ENCODE measurements around the gene MAP2K6. TPM values are rescaled to one million over a fixed set of nuclear protein-coding genes. Genes with fewer than 3 reads are reported as not detected.
A peak's percentile ranks its signal among the peaks of the same experiment; 100 is the strongest.

Gene MAP2K6
- polyA plus RNA-seq, 1 of the 3 experiments (the other 2 are of a cell fraction): 6.7 TPM

DNA sequence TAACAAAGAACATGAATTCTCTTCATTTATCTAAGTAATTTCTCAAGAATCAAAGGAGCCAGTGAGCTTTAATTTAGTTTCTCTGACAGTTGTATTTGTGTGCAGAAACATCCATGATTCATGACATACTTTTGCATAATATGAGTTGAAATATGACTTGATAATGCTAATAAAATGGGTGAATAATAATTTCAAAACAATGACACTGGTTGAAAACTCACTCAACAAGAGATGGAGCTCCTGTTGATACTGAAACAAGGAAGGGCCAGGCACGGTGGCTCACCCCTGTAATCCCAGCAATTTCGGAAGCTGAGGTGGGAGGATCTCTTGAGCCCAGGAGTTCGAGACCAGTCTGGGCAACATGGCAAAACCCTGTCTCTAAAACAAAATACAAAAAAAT is 147.0 kb downstream of the MAP2K6 start:
- no peaks in the 10 kb centered on the region for H3K9me3 ChIP-seq
- TF ChIP-seq FOXJ3 (CRISPR knock-in tag; IDR thresholded peaks at IDR 0.05) (no peak), GATA2 (CRISPR knock-in tag; IDR thresholded peaks at IDR 0.05) (0 out of 2 replicates have a peak, but pooled peaks have one; percentile 5)
- ChIA-PET POLR2A (no interaction called here), CTCF (interaction anchor here (0.6 to 3.3 kb wide), 7 partner anchors 9 to 1068 kb away, joined by 3 to 12 read pairs (median 6); no protein-coding TSS in a partner anchor)
- WGBS (ENCODE audit: low lambda C conversion rate): 70% methylated on average over 3 of the region's 3 CpGs
- H3K9ac ChIP-seq: no peak overlapping the region
- H4K20me1 ChIP-seq (ENCODE audit: insufficient read depth): no peaks in the 10 kb centered on the region
- no peak overlapping the region for H3K4me3 ChIP-seq (ENCODE audit: low read depth in 2 of 2, low read length in 1 of 2)
- no peak overlapping the region for H2AFZ ChIP-seq (ENCODE audit: low read depth)
- no peaks in the 10 kb centered on the region for H3K9me2 ChIP-seq
- H3K27me3 ChIP-seq (ENCODE audit: insufficient read depth): no peaks in the 10 kb centered on the region
- H3K36me3 ChIP-seq (replicated peaks in 1 of 2; ENCODE audit: control insufficient read depth in 1 of 2, insufficient read depth in 2 of 2, low read length in 1 of 2): no peaks in the 10 kb centered on the region
- DNase-seq: no peak
- H3K4me1 ChIP-seq (ENCODE audit: control insufficient read depth in 1 of 2, insufficient read depth in 2 of 2, low read depth in 1 of 2, low read length in 1 of 2): peaks cover 5 to 6% of the 10 kb centered on the region in 2 experiments; a peak in 2 of 4 replicates
- H3F3A ChIP-seq (replicated peaks; ENCODE audit: insufficient read depth): peaks cover 12% of the 10 kb centered on the region
- peak overlapping the region in 1 of 2 experiments; percentile 12; a peak in 2 of 4 replicates for H3K27ac ChIP-seq (ENCODE audit: low read depth in 2 of 2, low read length in 1 of 2)
- peak overlapping the region; percentile 21 for H3K4me2 ChIP-seq
- no peaks in the 10 kb centered on the region for H3K79me2 ChIP-seq (ENCODE audit: insufficient read depth)

DNA sequence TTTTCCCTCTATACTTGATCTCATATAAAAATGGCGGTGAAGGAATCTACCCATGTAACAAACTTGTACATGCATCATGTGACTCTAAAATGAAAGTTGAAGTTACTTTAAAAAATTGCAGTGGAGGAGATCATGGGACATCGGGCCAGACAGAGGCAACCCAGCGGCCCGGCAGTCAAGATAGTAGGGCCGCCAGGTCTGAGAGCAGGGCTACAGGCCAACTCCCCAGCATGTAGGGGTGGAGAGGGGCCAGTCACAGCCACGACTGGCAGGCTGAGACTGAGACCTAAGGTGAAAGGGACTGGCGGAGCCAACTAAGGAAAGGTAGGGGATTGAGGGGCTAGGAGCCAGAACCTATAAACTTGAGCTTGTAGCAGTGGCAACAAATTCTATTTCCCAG is 150.9 kb downstream of the MAP2K6 start:
- Histone ChIP-seq H3K79me2 (ENCODE audit: insufficient read depth) (no peaks in the 10 kb centered on the region), H3K27ac (ENCODE audit: low read depth in 2 of 2, low read length in 1 of 2) (no peak overlapping the region), H2AFZ (ENCODE audit: low read depth) (no peak overlapping the region), H3K9me3 (no peaks in the 10 kb centered on the region), H3K4me1 (ENCODE audit: control insufficient read depth in 1 of 2, insufficient read depth in 2 of 2, low read depth in 1 of 2, low read length in 1 of 2) (peaks cover 6 to 8% of the 10 kb centered on the region in 2 experiments; a peak in 2 of 4 replicates), H3K4me2 (no peak overlapping the region), H3K4me3 (ENCODE audit: low read depth in 2 of 2, low read length in 1 of 2) (no peak overlapping the region), H3K36me3 (replicated peaks in 1 of 2; ENCODE audit: control insufficient read depth in 1 of 2, insufficient read depth in 2 of 2, low read length in 1 of 2) (no peaks in the 10 kb centered on the region), H3K9ac (no peak overlapping the region), H3K27me3 (ENCODE audit: insufficient read depth) (no peaks in the 10 kb centered on the region), H4K20me1 (ENCODE audit: insufficient read depth) (no peaks in the 10 kb centered on the region), H3K9me2 (no peaks in the 10 kb centered on the region), H3F3A (replicated peaks; ENCODE audit: insufficient read depth) (peaks cover 12% of the 10 kb centered on the region)
- ChIA-PET POLR2A (no interaction called here), CTCF (interaction anchor here (0.8 to 7.2 kb wide), 8 partner anchors 9 to 1065 kb away, joined by 3 to 36 read pairs (median 5); no protein-coding TSS in a partner anchor)
- no peak for TF ChIP-seq RAD21 (IDR thresholded peaks at IDR 0.05; ENCODE audit: low read length)
- TF ChIP-seq, protein P1, sequence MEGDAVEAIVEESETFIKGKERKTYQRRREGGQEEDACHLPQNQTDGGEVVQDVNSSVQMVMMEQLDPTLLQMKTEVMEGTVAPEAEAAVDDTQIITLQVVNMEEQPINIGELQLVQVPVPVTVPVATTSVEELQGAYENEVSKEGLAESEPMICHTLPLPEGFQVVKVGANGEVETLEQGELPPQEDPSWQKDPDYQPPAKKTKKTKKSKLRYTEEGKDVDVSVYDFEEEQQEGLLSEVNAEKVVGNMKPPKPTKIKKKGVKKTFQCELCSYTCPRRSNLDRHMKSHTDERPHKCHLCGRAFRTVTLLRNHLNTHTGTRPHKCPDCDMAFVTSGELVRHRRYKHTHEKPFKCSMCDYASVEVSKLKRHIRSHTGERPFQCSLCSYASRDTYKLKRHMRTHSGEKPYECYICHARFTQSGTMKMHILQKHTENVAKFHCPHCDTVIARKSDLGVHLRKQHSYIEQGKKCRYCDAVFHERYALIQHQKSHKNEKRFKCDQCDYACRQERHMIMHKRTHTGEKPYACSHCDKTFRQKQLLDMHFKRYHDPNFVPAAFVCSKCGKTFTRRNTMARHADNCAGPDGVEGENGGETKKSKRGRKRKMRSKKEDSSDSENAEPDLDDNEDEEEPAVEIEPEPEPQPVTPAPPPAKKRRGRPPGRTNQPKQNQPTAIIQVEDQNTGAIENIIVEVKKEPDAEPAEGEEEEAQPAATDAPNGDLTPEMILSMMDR (IDR thresholded peaks at IDR 0.05): no peak
- TF ChIP-seq RCOR1 (IDR thresholded peaks at IDR 0.05; ENCODE audit: low read length): no peak
- no peak for TF ChIP-seq NRF1 (IDR thresholded peaks at IDR 0.05; ENCODE audit: low read depth, low read length)
- TF ChIP-seq RXRA (IDR thresholded peaks at IDR 0.05; ENCODE audit: borderline replicate concordance, low read depth): no peak
- no peak for TF ChIP-seq EZH2phosphoT487 (IDR thresholded peaks at IDR 0.05; ENCODE audit: borderline replicate concordance, low read depth)
- TF ChIP-seq GATA2 (CRISPR knock-in tag; IDR thresholded peaks at IDR 0.05): no peak
- no peak for TF ChIP-seq FOSL2 (IDR thresholded peaks at IDR 0.05; ENCODE audit: borderline replicate concordance, low read depth)
- no peak for TF ChIP-seq FOXJ3 (CRISPR knock-in tag; IDR thresholded peaks at IDR 0.05)
- TF ChIP-seq SIN3A (IDR thresholded peaks at IDR 0.05; ENCODE audit: borderline replicate concordance, low read depth, low read length): no peak
- TF ChIP-seq, protein P2, sequence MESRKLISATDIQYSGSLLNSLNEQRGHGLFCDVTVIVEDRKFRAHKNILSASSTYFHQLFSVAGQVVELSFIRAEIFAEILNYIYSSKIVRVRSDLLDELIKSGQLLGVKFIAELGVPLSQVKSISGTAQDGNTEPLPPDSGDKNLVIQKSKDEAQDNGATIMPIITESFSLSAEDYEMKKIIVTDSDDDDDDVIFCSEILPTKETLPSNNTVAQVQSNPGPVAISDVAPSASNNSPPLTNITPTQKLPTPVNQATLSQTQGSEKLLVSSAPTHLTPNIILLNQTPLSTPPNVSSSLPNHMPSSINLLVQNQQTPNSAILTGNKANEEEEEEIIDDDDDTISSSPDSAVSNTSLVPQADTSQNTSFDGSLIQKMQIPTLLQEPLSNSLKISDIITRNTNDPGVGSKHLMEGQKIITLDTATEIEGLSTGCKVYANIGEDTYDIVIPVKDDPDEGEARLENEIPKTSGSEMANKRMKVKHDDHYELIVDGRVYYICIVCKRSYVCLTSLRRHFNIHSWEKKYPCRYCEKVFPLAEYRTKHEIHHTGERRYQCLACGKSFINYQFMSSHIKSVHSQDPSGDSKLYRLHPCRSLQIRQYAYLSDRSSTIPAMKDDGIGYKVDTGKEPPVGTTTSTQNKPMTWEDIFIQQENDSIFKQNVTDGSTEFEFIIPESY (IDR thresholded peaks at IDR 0.05; ENCODE audit: borderline replicate concordance, low read depth): no peak
- no peak for TF ChIP-seq MEF2A (IDR thresholded peaks at IDR 0.05; ENCODE audit: borderline replicate concordance, low read depth)
- TF ChIP-seq, protein P3, sequence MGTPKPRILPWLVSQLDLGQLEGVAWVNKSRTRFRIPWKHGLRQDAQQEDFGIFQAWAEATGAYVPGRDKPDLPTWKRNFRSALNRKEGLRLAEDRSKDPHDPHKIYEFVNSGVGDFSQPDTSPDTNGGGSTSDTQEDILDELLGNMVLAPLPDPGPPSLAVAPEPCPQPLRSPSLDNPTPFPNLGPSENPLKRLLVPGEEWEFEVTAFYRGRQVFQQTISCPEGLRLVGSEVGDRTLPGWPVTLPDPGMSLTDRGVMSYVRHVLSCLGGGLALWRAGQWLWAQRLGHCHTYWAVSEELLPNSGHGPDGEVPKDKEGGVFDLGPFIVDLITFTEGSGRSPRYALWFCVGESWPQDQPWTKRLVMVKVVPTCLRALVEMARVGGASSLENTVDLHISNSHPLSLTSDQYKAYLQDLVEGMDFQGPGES (IDR thresholded peaks at IDR 0.05; ENCODE audit: low read depth, low read length): no peak
- TF ChIP-seq YY1 (IDR thresholded peaks at IDR 0.05; ENCODE audit: low read depth): no peak
- TF ChIP-seq, protein P4, sequence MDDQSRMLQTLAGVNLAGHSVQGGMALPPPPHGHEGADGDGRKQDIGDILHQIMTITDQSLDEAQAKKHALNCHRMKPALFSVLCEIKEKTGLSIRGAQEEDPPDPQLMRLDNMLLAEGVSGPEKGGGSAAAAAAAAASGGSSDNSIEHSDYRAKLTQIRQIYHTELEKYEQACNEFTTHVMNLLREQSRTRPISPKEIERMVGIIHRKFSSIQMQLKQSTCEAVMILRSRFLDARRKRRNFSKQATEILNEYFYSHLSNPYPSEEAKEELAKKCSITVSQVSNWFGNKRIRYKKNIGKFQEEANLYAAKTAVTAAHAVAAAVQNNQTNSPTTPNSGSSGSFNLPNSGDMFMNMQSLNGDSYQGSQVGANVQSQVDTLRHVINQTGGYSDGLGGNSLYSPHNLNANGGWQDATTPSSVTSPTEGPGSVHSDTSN (IDR thresholded peaks at IDR 0.05): no peak
- no peak for TF ChIP-seq TCF12 (IDR thresholded peaks at IDR 0.05)
- no peak for TF ChIP-seq SMC3 (IDR thresholded peaks at IDR 0.05; ENCODE audit: low read depth, low read length)
- TF ChIP-seq CHD2 (IDR thresholded peaks at IDR 0.05; ENCODE audit: low read length, partially characterized antibody): no peak
- no peak for TF ChIP-seq JUND (IDR thresholded peaks at IDR 0.05)
- 84% methylated on average over 7 of the region's 7 CpGs for WGBS (ENCODE audit: low lambda C conversion rate)
- DNase-seq: no peak
